ENCODE data around the gene SPATA24.
"Not testable (repeated sequence)": the region's sequence is repeated elsewhere in the genome, so short reads cannot be mapped to it uniquely, and the experiment has no call there.

SPATA24 gene

DNA sequence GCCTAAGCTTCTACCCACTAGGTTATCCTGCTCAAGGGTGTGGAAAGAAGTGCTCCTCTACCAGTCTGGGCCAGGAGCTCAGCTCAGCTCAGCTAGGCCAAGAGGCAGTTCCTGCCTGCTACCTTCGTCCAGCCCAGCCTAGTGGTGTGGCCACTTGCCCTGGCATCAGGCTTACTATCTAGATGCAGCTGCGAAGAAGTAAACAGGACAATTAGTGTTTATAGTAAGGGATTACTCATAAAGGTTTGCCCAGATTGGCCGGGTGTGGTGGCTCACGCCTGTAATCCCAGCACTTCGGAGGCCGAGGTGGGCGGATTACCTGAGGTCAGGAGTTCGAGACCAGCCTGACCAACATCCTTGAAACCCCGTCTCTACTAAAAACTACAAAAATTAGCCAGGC is 12.8 kb upstream of the SPATA24 start:
- DNase-seq (ENCODE audit: low read depth, low spot score), result no peak

DNA sequence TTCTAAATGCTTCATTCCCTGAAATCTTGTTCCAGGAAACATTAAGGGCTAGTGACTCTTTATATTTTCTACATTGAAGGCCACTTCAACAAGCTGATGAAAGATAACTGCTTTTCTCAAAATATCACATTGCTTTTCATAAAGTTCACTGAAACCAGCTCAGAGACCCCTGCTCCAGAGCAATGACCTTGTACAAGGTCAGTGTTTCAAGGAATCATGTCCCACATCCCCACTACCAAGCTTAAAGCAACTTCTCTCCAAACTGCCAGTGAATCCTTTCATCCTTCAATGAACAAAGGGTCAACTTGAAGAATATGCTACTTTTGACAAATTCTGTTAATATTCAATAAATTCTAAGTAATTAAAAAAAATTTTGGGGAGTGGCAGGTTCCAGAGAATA is 12.0 kb upstream of the SPATA24 start:
- DNase-seq (ENCODE audit: low read depth, low spot score), result no peak

DNA sequence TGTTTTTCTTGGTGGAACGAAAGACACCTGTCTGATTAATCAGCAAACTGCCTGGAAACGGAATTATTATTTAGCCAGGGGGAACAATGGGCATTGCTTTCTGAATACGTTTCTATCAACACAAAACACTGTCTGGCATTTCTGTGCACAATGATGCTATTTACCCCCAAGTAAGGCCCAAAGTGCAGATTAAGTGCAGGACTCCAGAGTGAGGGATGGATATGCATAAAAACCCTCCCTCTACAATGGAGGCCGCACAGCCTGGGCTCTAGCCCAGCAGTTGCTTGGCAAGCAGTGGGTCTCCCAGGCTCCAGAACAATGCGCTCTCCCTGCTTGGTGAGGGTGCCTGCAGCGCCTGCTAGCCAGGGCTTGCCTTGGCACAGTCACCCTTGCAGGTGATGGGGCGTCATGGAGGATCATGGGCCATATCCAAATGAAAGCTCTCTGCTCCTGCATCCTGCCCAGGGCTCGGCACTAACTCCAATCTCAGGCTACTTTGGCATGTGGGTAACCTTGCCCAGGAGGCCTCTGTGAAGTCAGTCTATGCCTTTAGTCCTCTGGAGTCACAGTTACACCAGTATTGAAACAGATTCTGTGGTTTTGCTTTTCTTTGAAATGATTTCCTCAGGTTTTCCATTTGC is 11.5 kb upstream of the SPATA24 start:
- DNase-seq (ENCODE audit: low read depth, low spot score), result peak; percentile 84

DNA sequence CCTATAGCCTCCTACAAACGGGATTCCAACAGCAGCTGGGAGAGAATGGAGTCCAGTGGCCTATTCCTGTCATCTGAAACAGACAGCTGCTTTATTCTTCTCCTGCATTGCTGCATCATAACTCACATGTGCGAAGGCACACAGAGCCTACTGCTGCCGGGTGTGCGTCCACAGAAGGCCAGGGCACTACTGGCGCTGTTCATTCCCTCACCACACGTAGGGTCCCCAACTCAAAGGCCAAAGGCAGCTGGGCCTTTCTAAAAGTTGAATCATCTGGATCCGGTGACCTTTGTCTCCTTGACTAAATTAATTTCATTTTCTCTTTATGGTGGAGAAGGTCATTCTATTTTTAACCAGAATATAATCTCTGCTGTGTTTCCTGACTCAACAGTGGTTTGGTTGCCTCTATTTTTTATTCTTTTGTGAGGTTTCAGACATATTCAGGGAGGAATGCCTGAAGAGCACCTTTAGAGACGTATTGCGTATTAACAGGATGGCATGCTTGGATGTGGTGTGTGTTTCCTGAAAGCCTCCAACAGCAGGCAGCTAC is 10.8 kb upstream of the SPATA24 start:
- DNase-seq (ENCODE audit: low read depth, low spot score), result peak; percentile 62

DNA sequence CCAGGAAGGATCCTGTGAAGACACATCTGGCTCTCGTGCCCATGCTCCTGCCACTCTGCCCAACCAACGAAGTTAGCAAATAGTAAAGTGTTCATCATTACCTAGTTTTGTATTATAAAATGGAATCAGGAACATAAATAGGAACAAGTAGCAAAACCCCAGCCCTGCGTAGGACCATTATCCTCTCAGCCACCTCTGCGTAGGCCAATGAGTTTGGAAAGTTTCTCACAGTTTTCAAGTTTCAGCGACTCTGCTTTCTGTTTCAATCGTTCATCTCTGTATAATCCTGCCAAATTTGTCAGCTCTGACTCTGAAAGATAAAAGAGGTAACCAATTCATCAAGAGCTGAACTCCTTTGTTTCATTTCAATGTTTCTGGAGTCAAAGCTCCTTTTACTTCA is 10.1 kb upstream of the SPATA24 start:
- no peak for DNase-seq (ENCODE audit: low read depth, low spot score)

DNA sequence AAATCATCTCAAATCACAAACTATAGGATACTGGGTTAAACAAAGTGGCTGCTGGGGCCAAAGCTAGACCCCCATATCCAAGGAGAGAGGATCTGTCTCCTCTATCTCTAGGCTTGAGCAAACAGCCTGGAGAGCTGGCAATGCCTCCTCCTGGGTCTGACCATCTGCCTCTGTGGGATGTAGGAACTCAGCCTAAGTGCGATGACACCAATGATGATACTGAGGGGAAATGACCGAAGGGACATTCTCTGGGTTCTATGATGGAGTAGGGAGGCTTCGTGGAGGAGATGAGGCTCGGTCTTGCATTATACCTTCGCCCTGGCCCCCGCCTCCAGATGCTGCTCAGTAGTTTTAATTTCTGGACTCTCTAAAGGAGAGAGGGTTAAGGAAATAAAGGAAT is 9.3 kb upstream of the SPATA24 start:
- DNase-seq (ENCODE audit: low read depth, low spot score), result no peak

DNA sequence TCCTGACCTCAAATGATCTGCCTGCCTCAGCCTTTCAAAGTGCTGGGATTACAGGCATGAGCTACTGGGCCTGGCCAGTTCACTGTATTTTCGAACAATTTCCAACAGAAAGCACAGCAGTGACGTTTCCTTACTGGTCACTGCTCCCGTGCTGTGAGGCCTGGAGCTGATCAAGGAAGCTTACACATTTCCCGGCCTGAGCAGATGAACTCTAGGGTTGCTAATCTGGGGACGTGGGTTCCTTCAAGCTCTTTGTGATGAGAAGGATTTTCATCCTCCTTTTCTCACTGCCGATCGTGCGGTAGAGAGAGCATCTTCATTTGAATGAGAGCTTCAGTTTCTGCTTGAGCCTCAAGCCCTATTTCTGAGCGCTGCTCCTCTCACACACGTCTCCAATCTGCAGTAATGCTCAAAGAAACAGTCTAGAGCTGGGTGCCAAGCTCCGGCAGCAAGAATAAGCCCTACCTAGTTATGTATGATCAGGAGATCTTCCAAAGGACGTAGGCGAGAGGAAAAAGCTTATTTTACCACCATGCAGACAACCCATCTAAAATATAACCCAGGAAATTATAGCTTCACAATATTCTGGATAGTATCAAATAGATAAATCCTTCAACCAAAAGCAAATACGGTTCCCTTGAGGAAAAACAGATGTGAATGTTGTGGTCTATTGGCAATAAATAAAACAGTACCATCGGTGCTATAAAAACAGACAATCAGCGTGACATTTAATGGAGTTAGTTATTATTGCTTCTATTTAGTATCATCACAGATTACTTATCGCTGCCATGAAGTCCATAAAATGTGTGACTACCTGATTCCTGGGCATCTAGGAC is 7.3 kb upstream of the SPATA24 start:
- no peak for DNase-seq (ENCODE audit: low read depth, low spot score)

DNA sequence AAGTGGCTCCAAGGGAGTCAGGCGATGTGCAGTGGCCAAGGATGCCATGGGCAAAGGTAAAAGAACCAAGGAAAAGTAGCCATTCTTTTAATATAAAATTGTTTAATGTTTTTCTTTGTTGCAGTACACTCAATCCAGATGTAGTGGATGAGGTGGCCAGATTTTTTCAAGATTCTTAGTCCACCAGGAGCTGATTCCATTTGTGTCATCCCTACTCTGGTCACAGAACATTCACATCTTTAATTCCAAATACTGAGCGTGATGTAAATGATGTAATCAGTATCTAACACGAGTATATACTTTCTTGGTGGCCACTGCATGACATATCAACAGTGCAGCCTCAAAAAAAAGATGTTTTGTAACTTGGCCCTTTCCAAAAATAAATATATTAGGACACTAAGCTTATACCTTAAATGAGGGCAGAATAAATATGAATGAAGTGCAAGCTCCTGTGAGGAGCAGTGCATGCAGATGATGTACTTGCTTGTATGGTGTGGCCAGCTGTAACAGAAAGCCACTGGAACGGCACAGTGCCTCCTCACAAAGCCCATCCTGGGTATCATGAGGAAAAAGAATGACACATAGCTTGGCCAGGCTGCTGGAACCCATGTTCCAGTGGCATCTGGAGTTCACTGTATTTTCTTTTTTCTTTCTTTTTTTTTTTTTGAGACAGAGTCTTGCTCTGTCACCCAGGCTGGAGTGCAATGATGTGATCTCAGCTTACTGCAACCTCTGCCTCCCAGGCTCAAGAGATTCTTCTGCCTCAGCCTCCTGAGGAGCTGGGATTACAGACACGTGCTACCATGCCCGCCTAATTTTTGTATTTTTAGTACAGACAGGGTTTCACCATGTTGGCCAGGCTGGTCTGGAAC is 6.5 kb upstream of the SPATA24 start:
- no peak for DNase-seq (ENCODE audit: low read depth, low spot score)

DNA sequence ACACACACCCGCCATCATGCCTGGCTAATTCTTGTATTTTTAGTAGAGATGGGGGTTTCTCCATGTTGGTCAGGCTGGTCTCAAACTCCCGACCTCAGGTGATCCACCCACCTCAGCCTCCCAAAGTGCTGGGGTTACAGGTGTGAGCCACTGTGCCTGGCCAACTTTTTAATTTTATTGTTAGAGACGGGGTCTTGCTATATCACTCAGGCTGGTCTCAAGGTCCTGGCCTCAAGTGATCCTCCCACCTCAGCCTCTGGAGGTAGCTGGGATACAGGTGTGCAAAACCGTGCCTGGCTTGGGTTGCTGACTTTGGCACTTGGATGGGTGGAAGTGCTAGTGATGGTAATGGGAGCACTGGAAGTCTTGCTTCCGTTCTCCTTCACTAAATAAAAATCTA is 5.2 kb upstream of the SPATA24 start:
- DNase-seq (ENCODE audit: low read depth, low spot score), result not testable (repeated sequence)

DNA sequence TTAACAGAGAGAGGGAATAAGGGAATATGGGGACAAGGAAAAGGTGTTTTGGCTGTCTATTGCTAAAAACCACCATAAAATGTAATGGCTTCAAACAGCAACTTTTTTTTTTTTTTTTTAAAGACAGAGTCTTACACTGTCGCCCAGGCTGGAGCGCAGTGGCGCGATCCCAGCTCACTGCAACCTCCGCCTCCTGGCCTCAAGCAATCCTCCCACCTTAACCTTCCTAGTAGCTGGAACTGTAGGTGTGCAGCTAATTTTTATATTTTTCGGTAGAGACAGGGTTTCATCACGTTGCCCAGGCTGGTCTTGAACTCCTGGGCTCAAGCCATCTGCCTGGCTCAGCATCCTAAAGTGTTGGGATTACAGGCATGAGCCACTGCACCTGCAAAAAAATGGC is 4.3 kb upstream of the SPATA24 start:
- DNase-seq (ENCODE audit: low read depth, low spot score), result no peak

DNA sequence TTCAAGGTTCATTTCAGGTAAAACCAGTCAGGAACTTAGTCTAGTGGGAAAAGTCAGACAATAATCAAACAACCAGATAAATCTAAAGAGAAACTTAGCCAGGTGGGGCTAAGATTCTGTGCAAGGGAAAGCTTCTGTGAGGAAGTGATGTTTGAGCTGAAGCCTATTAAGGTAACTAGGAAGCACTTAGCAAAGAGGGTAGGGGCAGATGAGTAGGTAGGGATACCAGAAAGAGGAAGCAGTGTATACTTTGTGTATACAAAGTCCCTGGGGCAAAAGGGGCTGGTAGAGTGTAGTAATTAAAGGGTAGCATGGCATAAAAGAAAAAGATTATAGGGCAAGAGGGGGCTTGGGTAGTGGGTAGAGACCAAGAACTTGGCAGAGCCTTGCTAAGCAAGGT is 3.6 kb upstream of the SPATA24 start:
- DNase-seq (ENCODE audit: low read depth, low spot score), result no peak

DNA sequence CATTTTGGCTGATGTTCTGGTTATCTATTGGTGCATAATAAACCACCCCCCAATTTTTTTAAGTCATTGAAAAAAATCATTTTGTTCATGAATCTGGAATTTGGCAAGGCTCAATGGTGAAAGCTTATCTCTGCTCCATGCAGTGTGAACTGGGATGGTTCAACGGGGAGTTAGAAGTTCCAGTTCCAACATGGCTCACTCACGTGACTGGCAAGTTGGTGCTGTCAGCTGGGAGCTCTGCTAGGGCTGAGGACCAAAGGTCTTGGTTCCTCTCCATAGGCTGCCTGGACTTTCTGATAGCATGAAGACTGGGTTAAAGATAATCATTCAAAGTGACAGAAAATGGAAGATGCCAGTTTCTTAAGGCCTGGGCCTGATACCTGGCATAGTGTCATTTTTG is 3.1 kb upstream of the SPATA24 start:
- DNase-seq (ENCODE audit: low read depth, low spot score), result no peak

DNA sequence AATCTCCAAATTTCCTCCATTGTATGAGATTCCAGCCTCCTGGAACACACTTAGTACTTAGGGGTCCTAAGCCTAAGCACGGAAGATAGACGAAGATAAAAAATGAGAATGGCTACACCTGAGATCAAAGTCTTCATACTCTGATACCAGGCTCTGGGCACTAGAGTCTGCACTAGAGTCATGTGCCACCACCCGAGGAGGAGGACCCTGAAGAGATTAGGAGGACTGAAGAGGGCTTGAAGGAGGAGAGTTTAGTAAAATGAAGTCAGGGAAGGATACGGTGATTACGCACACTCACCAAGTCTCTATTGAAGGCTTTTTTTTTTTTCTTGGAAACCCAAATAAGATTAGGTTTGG is 573 bp upstream of the SPATA24 start:
- DNase-seq (ENCODE audit: low read depth, low spot score), result no peak

DNA sequence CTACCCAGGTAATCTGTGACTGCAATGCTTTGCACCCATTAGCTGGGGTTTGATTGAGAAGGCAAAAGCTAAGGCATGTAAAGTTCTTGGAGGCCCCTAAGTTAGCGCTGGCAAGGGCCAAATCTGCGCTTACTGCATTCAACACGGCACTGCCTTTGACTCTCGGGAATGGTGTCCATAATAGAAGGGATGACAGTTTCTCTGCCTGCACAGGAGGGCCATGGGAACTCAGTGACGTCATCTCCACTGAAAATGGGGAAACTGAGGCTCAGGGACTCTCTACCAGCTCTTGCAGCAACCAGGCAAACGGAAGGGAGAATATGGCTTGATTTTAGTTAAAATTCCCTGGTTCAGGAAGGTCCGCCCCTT is 487 bp downstream of the SPATA24 start:
- DNase-seq (ENCODE audit: low read depth, low spot score), result no peak

DNA sequence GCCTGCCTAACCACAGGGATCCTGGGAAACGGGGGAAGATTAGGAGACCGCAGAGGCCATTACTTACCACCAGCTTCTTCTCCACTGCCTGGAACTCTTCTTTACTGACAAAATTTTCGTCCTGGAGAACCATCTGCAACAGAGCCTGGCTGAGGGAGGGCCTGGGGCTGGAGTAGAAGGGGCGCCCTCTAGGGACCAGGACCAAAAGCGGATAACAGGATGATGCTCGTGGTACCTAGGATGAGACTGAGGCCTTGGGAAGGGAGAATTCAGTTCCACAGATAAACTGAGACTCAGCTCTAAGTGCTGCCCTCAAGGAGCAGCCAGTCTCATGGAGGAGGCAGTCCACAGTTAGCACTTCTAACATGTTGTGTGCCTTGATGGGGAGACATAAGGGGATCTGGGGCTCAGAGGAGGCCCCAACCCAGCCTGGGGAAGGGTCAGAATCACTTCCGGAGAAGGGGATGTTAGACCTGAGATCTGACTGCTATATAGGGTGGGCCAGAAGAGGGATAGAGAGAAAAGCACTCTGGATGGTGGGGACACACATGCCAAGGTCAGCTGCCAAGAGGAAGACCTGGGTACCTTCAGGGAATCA is 1.2 kb downstream of the SPATA24 start:
- no peak for DNase-seq (ENCODE audit: low read depth, low spot score)

DNA sequence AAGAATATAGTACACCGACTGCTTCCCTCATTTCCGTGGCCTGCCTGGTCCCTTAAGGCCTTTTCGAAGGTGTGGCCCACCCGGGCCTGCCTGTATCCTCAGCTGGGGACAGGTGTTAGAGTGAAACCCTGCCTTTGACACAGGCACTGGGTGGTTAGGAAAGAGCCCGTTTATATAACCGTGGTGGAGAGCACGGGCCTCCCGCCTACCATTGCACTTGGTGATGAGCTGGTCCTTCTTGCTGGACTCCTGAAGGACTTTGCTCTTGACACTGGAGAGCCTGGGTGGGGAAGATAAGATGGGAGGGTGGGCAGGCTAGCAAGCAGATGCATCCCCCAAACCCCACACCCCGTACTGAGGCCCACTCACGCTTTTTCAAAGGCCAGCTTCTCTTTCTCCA is 2.3 kb downstream of the SPATA24 start:
- DNase-seq (ENCODE audit: low read depth, low spot score), result no peak

DNA sequence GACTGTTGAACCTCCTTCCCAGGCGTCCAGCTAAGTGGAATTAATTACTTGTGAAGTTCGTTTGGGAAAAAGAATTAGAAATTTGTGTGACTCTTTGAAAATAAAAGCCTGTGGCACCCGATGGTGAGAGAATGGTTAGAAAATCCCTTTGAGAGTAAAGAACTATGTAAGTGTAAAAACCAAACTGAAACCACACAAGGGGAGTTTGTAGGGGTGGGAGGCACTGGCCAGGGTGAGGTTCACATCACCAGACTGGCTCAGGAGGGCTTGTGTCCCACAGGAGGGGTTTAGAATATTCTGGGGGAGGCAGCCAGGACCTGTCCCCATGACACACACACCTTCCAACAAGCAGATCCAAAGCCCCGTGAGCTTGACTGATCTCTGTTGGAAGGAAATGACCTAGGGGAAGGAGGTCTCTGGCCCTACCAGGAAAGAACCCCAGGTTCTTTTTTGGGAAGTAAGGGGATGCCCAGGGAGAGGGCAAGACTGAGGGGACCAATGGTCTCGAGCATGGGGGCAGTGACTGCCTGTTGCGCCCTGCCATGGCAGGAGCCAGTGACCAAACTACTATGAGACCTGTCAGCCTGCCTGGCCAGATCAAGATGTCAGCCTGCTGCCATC is 4.3 kb downstream of the SPATA24 start:
- no peak for DNase-seq (ENCODE audit: low read depth, low spot score)

DNA sequence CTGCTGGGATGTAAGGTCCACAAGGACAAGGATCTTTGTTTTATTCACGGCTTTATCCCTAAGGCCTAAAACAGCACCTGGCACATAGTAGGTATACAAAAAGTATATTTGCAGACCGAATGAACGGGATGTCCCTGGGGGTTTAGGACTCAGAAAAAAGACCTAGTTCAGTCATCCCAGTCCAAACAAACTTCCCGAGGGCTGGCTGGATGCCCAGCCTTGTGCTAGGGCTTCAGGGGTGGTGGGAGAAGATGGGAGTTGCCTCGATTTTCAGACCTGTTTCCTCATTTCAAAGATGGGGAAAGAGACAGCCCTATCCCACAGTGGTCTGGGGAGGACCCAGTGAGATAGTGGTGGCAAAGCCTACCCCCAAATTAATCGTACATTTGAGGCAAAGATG is 6.0 kb downstream of the SPATA24 start:
- DNase-seq (ENCODE audit: low read depth, low spot score), result no peak

DNA sequence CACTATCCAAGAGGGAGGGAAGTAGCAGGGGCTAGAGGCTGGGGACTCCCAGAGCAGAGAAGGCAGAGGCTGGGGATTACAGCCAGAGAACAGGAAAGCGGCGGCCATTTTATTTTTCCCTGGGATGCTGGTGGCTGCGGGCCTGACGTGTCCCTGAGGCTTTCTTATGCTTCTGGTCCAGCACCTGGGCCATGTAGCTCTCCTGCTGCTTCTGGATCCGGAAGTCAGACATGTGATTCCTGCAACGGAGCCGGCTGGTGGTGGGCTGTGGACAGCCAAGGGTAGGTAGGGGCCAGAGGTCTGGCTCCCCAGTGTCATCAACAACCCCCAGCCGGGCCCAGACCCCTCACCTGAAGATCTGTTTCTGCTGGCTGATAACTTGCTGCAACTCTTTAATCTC is 7.2 kb downstream of the SPATA24 start:
- DNase-seq (ENCODE audit: low read depth, low spot score), result no peak

DNA sequence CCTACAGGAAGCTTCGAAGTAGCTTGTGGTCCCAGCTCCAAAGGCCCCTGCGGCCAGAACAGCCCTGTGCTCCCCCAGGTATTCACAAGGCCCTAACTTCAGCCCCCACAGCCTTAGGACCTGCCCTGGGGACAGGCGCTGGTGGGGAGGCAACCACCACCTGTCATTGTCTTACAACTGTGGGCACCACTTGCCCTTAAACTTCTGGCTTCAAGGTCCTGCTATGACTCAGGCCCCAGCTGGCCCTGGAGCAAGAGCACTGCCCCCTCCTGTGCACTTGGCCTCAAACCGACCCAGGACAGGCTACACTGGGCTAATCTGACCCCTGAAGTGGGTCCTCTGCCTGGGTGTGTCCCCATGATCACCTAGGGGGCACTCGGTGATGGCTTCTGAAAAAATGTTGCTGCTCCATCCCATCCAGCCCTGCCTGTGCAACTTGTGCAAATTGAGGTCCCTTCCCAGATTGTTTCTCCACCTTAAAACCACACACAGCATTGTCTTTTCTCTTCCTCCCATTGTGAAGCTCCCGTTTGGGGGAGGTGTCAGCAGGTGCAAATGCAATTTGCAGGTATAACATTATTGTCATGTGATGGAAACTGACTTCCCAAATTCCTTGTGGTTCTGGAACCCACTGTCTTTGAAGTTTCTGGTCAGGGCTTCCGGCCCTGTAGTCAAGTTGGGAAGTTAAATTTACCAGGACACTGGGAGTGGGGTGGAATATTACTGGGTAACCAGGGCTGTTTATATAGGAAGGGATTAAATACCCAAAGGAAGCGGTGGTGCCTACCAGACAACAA is 7.8 kb downstream of the SPATA24 start:
- no peak for DNase-seq (ENCODE audit: low read depth, low spot score)
